Heart left ventricle (tissue), 13 donors: ENCODE results near the gene PTPRC.

ENCODE experiments used
- CTCF ChIP-seq, 12 donors: fragments of 200-600 bp; sonication (generic) in 4 of 12; IDR thresholded peaks; one replicate each; pipeline versions ENCODE4 v1.5.0 to v1.8.0; 2018 to 2022; ENCODE audit warnings: antibody characterized with exemption in 12 of 12, mild to moderate bottlenecking in 5 of 12
- POLR2A ChIP-seq, 2 donors: fragments of 450-650 bp; IDR thresholded peaks; one replicate each; pipeline ENCODE4 v1.6.1; 2017; ENCODE audit warnings: antibody characterized with exemption in 2 of 2, mild to moderate bottlenecking in 2 of 2, moderate library complexity in 2 of 2
- donor health status: ischemic (EF 13 %, LVEDD 7.1; RV severe dilation, severe dysfunction).
- donor health status: DM: no; HTN: yes; CAD: no.
- donor health status: DM: no; HTN: no; CAD: no.
- donor health status: ischemic (EF 25% LVEDD 6.9; RV normal size, moderate dysfunction).
- donor health status: ischemic (EF 25% LVEDD 5.7; RV mildly dilated, moderate dysfunction).
- donor health status: ischemic (EF 35%, LVEDD 5.7; RV mildly dilated, moderate dysfunction).
- donor health status: nonischemic (EF 11% LVEDD 7.7; RV severe dilation, severe dysfunction).
- donor health status: DM: yes; HTN: yes; CAD: no.
- donor health status: PGD.
- donor health status: ischemic (EF 29% LVEDD 5.4; RV normal size, mild dysfunction).
- donor health status: nonischemic (EF 23%, LVEDD 6.1; RV moderate dilation, normal function).

- TF ChIP-seq POLR2A (IDR thresholded peaks at IDR 0.05) (no peak), CTCF (IDR thresholded peaks at IDR 0.05) (no peak)
These were observed 48.4 kb upstream of the PTPRC start for GRCh38 chr1:198590454-198590853.
